ENCODE data around the gene ASIC2. TPM values are rescaled to one million over a fixed set of nuclear protein-coding genes. Genes with fewer than 3 reads are reported as not detected.

Gene ASIC2
- total and polyA plus RNA-seq, 2 experiments from 2014 or later, result 0.52 to 2.8 TPM

DNA sequence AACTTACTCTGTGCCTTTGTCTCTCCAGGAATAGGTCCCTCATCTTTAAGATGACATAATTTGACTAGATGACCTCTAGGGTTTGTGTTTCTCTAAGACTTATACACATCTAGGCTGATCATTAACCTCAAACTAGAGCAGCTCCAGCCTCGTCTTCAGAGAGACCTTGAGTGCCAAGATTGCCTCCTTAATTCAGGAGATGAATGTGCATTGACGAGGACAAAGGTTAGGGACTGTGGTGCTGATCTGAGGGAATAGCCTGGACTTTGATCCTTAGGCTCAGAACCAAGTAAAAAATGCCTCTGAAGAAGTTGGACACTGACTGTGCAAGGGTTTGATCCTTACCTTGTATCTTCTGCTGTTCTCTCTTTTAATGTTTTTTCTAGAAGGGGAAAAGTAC is 17.2 kb upstream of the ASIC2 start:
- Mint-ChIP-seq H3K36me3 (ENCODE audit: low read depth) (no peaks in the 10 kb centered on the region), H3K4me1 (no peaks in the 10 kb centered on the region), H3K27me3 (ENCODE audit: insufficient read depth, low read depth, poor library complexity) (peaks cover 7% of the 10 kb centered on the region), H3K9me3 (no peaks in the 10 kb centered on the region), H3K4me3 (no peak overlapping the region), H3K27ac (no peak overlapping the region)
- no peak overlapping the region for H3K27ac ChIP-seq (ENCODE audit: low read depth)
- TF ChIP-seq JUNB (IDR thresholded peaks at IDR 0.05; ENCODE audit: unreplicated experiment) (no peak), ZNF114 (CRISPR knock-in tag; IDR thresholded peaks at IDR 0.05) (no peak), STAT1 (IDR thresholded peaks at IDR 0.05; ENCODE audit: unreplicated experiment) (no peak)
- no peak overlapping the region for H2AFZ ChIP-seq
- H3K4me3 ChIP-seq, result no peak overlapping the region
- no peaks in the 10 kb centered on the region for H3F3A ChIP-seq (replicated peaks; ENCODE audit: low read depth)
- ATAC-seq (no peak), DNase-seq (ENCODE audit: low spot score) (no peak)
- H3K27me3 ChIP-seq (ENCODE audit: insufficient read depth), result no peaks in the 10 kb centered on the region
- no peaks in the 10 kb centered on the region for H4K20me1 ChIP-seq (replicated peaks; ENCODE audit: insufficient read depth)
- H3K4me2 ChIP-seq, result no peak overlapping the region
- H3K9me2 ChIP-seq (ENCODE audit: insufficient read depth), result no peaks in the 10 kb centered on the region
- H3K4me1 ChIP-seq (ENCODE audit: insufficient read depth), result no peaks in the 10 kb centered on the region
- no peaks in the 10 kb centered on the region for H3K36me3 ChIP-seq (ENCODE audit: insufficient read depth)
- H3K79me2 ChIP-seq (replicated peaks; ENCODE audit: insufficient read depth), result no peaks in the 10 kb centered on the region

DNA sequence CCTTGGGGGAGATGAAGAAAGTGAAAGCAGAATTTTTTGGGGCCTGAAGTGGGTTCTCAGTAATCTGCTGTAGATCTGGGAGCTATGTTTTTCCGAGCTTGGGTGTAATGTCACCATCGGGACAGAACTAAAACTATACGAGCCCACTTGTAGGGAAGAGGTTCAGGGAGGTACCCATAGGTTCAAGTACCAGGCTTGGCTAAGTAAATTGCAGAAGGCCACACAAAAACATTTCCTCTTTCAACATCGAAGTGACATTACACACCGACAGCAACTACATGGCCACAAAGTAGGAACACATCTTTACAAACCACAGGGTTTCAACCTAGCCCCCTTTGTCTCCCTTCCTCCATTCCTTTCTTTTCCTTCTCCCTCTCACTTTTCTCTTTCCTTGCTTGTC is 10.2 kb upstream of the ASIC2 start:
- H3K9me2 ChIP-seq (ENCODE audit: insufficient read depth), result 0 out of 2 replicates have a peak, but pooled peaks cover 3% of the 10 kb centered on the region
- no peak overlapping the region for H3K4me2 ChIP-seq
- DNase-seq (ENCODE audit: low spot score) (no peak), ATAC-seq (no peak)
- no peaks in the 10 kb centered on the region for H3K79me2 ChIP-seq (replicated peaks; ENCODE audit: insufficient read depth)
- H3K4me1 ChIP-seq (ENCODE audit: insufficient read depth), result no peaks in the 10 kb centered on the region
- H3F3A ChIP-seq (replicated peaks; ENCODE audit: low read depth), result no peaks in the 10 kb centered on the region
- peaks cover 5% of the 10 kb centered on the region; the same call in 2 of the 3 replicates for H3K4me1 Mint-ChIP-seq
- no peak overlapping the region for H2AFZ ChIP-seq
- peaks cover 6% of the 10 kb centered on the region; the same call in 2 of the 3 replicates for H3K9me3 Mint-ChIP-seq
- H3K27me3 ChIP-seq (ENCODE audit: insufficient read depth), result no peaks in the 10 kb centered on the region
- H3K4me3 Mint-ChIP-seq, result no peak overlapping the region
- no peak overlapping the region for H3K27ac Mint-ChIP-seq
- peaks cover 5% of the 10 kb centered on the region for H3K27me3 Mint-ChIP-seq (ENCODE audit: insufficient read depth, low read depth, poor library complexity)
- no peak overlapping the region for H3K27ac ChIP-seq (ENCODE audit: low read depth)
- H3K36me3 Mint-ChIP-seq (ENCODE audit: low read depth), result peaks cover 2% of the 10 kb centered on the region; the same call in 1 of the 3 replicates
- no peak overlapping the region for H3K4me3 ChIP-seq
- H4K20me1 ChIP-seq (replicated peaks; ENCODE audit: insufficient read depth), result no peaks in the 10 kb centered on the region
- H3K36me3 ChIP-seq (ENCODE audit: insufficient read depth), result no peaks in the 10 kb centered on the region
- no peak for TF ChIP-seq STAT1 (IDR thresholded peaks at IDR 0.05; ENCODE audit: unreplicated experiment)
- TF ChIP-seq ZNF331 (CRISPR knock-in tag; IDR thresholded peaks at IDR 0.05; ENCODE audit: low read depth), result no peak
- TF ChIP-seq, protein P1, sequence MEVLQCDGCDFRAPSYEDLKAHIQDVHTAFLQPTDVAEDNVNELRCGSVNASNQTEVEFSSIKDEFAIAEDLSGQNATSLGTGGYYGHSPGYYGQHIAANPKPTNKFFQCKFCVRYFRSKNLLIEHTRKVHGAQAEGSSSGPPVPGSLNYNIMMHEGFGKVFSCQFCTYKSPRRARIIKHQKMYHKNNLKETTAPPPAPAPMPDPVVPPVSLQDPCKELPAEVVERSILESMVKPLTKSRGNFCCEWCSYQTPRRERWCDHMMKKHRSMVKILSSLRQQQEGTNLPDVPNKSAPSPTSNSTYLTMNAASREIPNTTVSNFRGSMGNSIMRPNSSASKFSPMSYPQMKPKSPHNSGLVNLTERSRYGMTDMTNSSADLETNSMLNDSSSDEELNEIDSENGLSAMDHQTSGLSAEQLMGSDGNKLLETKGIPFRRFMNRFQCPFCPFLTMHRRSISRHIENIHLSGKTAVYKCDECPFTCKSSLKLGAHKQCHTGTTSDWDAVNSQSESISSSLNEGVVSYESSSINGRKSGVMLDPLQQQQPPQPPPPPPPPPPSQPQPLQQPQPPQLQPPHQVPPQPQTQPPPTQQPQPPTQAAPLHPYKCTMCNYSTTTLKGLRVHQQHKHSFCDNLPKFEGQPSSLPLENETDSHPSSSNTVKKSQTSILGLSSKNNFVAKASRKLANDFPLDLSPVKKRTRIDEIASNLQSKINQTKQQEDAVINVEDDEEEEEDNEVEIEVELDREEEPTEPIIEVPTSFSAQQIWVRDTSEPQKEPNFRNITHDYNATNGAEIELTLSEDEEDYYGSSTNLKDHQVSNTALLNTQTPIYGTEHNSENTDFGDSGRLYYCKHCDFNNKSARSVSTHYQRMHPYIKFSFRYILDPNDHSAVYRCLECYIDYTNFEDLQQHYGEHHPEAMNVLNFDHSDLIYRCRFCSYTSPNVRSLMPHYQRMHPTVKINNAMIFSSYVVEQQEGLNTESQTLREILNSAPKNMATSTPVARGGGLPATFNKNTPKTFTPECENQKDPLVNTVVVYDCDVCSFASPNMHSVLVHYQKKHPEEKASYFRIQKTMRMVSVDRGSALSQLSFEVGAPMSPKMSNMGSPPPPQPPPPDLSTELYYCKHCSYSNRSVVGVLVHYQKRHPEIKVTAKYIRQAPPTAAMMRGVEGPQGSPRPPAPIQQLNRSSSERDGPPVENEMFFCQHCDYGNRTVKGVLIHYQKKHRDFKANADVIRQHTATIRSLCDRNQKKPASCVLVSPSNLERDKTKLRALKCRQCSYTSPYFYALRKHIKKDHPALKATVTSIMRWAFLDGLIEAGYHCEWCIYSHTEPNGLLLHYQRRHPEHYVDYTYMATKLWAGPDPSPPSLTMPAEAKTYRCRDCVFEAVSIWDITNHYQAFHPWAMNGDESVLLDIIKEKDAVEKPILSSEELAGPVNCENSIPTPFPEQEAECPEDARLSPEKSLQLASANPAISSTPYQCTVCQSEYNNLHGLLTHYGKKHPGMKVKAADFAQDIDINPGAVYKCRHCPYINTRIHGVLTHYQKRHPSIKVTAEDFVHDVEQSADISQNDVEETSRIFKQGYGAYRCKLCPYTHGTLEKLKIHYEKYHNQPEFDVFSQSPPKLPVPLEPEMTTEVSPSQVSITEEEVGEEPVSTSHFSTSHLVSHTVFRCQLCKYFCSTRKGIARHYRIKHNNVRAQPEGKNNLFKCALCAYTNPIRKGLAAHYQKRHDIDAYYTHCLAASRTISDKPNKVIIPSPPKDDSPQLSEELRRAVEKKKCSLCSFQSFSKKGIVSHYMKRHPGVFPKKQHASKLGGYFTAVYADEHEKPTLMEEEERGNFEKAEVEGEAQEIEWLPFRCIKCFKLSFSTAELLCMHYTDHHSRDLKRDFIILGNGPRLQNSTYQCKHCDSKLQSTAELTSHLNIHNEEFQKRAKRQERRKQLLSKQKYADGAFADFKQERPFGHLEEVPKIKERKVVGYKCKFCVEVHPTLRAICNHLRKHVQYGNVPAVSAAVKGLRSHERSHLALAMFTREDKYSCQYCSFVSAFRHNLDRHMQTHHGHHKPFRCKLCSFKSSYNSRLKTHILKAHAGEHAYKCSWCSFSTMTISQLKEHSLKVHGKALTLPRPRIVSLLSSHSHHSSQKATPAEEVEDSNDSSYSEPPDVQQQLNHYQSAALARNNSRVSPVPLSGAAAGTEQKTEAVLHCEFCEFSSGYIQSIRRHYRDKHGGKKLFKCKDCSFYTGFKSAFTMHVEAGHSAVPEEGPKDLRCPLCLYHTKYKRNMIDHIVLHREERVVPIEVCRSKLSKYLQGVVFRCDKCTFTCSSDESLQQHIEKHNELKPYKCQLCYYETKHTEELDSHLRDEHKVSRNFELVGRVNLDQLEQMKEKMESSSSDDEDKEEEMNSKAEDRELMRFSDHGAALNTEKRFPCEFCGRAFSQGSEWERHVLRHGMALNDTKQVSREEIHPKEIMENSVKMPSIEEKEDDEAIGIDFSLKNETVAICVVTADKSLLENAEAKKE (CRISPR knock-in tag; IDR thresholded peaks at IDR 0.05), result no peak
- TF ChIP-seq, protein P2, sequence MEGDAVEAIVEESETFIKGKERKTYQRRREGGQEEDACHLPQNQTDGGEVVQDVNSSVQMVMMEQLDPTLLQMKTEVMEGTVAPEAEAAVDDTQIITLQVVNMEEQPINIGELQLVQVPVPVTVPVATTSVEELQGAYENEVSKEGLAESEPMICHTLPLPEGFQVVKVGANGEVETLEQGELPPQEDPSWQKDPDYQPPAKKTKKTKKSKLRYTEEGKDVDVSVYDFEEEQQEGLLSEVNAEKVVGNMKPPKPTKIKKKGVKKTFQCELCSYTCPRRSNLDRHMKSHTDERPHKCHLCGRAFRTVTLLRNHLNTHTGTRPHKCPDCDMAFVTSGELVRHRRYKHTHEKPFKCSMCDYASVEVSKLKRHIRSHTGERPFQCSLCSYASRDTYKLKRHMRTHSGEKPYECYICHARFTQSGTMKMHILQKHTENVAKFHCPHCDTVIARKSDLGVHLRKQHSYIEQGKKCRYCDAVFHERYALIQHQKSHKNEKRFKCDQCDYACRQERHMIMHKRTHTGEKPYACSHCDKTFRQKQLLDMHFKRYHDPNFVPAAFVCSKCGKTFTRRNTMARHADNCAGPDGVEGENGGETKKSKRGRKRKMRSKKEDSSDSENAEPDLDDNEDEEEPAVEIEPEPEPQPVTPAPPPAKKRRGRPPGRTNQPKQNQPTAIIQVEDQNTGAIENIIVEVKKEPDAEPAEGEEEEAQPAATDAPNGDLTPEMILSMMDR (conservative IDR thresholded peaks at IDR 0.05; ENCODE audit: low read depth in 2 of 2), result no peak
- TF ChIP-seq, protein P3, sequence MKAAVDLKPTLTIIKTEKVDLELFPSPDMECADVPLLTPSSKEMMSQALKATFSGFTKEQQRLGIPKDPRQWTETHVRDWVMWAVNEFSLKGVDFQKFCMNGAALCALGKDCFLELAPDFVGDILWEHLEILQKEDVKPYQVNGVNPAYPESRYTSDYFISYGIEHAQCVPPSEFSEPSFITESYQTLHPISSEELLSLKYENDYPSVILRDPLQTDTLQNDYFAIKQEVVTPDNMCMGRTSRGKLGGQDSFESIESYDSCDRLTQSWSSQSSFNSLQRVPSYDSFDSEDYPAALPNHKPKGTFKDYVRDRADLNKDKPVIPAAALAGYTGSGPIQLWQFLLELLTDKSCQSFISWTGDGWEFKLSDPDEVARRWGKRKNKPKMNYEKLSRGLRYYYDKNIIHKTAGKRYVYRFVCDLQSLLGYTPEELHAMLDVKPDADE (IDR thresholded peaks at IDR 0.05), result no peak
- TF ChIP-seq, protein P4, sequence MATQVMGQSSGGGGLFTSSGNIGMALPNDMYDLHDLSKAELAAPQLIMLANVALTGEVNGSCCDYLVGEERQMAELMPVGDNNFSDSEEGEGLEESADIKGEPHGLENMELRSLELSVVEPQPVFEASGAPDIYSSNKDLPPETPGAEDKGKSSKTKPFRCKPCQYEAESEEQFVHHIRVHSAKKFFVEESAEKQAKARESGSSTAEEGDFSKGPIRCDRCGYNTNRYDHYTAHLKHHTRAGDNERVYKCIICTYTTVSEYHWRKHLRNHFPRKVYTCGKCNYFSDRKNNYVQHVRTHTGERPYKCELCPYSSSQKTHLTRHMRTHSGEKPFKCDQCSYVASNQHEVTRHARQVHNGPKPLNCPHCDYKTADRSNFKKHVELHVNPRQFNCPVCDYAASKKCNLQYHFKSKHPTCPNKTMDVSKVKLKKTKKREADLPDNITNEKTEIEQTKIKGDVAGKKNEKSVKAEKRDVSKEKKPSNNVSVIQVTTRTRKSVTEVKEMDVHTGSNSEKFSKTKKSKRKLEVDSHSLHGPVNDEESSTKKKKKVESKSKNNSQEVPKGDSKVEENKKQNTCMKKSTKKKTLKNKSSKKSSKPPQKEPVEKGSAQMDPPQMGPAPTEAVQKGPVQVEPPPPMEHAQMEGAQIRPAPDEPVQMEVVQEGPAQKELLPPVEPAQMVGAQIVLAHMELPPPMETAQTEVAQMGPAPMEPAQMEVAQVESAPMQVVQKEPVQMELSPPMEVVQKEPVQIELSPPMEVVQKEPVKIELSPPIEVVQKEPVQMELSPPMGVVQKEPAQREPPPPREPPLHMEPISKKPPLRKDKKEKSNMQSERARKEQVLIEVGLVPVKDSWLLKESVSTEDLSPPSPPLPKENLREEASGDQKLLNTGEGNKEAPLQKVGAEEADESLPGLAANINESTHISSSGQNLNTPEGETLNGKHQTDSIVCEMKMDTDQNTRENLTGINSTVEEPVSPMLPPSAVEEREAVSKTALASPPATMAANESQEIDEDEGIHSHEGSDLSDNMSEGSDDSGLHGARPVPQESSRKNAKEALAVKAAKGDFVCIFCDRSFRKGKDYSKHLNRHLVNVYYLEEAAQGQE (IDR thresholded peaks at IDR 0.05; ENCODE audit: unreplicated experiment), result no peak
- TF ChIP-seq ZNF114 (CRISPR knock-in tag; IDR thresholded peaks at IDR 0.05), result no peak
- TF ChIP-seq EZH2phosphoT487 (IDR thresholded peaks at IDR 0.05; ENCODE audit: unreplicated experiment), result no peak
